Measurements from ENCODE around the gene VSIG4. TPM values are rescaled to one million over a fixed set of nuclear protein-coding genes. Genes with fewer than 3 reads are reported as not detected.
"Not testable (repeated sequence)": the region's sequence is repeated elsewhere in the genome, so short reads cannot be mapped to it uniquely, and the experiment has no call there.

Gene VSIG4
- not detected in 2 replicates for total RNA-seq

- no peak within 1 kb of the TSS for H3K27ac Mint-ChIP-seq
- no peaks in the 10 kb centered on the region for H3K36me3 Mint-ChIP-seq (ENCODE audit: low read depth)
- no peak for DNase-seq (ENCODE audit: low spot score)
- H3K4me3 Mint-ChIP-seq (ENCODE audit: low read depth): no peak within 1 kb of the TSS
- H3K4me1 Mint-ChIP-seq (ENCODE audit: low read depth): peaks cover 1% of the 10 kb centered on the region
- no peaks in the 10 kb centered on the region for H3K27me3 Mint-ChIP-seq (ENCODE audit: low read depth)
- H3K9me3 Mint-ChIP-seq: no peaks in the 10 kb centered on the region
- intact Hi-C loops (cut with micrococcal nuclease): loop anchor here (10.0 kb wide), 3 partner anchors 45 to 665 kb away; no protein-coding TSS in a partner anchor
Measured at GRCh38 chrX:66039944-66040343, at the start of gene VSIG4. Gene VSIG4 (minus strand): TSS chrX:66040080. CDS start chrX:66039998, 82 bp downstream.

GRCh38 chrX:66076801-66077200 is 36.9 kb upstream of the VSIG4 start:
- Mint-ChIP-seq H3K27me3 (ENCODE audit: low read depth) (no peaks in the 10 kb centered on the region), H3K4me1 (ENCODE audit: low read depth) (peaks cover 18% of the 10 kb centered on the region), H3K27ac (no peak overlapping the region), H3K9me3 (peaks cover 12% of the 10 kb centered on the region), H3K36me3 (ENCODE audit: low read depth) (peaks cover 17% of the 10 kb centered on the region), H3K4me3 (ENCODE audit: low read depth) (no peak overlapping the region)
- no peak for DNase-seq (ENCODE audit: low spot score)
- intact Hi-C loops (cut with micrococcal nuclease): no loop called here

DNA sequence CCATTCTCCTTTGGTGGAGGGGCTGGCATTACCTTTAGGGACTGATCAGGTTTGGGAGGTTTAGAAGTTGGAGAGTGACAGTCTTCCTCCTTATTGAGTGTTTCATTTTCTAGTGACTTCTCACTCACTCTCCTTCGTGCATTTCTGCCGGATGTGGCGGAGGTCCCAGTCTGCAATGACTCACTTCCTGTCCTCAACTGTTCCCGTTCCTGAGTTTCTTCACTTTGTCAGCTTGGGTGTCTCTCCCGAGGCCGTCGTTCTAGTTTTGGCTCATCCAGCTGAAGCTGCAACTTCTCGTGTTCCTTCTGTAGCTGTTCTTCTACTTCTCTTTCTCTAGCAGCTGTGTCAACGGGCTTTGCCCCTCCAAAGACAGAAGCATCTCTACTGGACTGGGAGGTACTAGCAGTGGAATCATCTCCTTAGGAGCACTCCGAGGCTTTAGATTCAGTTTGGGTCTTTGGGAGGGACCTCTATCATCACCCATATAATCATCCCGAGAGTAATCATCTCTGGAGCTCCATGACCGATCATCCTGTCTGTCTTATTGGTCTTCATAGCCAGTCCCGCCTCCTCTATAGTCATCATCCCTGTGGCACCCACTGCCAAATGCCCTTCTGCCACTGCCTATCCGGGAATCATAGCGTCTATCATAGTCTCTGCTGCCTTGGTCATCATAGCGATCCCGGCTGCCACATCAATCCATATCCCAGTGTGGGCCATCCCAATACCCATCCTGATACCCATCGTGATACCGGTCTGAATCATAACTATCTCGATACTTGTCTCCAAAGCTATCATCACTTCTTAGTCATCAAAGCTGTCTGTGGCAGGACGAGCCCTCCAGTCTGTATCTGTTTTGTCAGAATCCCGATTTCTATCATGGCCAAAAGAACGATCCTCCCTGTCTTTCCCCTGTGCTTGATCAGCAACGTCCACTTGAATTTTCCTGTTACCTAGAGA is 35.3 kb upstream of the VSIG4 start:
- Mint-ChIP-seq H3K27me3 (ENCODE audit: low read depth) (no peaks in the 10 kb centered on the region), H3K36me3 (ENCODE audit: low read depth) (peaks cover 17% of the 10 kb centered on the region), H3K27ac (peak overlapping the region; percentile 84), H3K9me3 (peaks cover 12% of the 10 kb centered on the region), H3K4me1 (ENCODE audit: low read depth) (peaks cover 18% of the 10 kb centered on the region), H3K4me3 (ENCODE audit: low read depth) (peak overlapping the region; percentile 56)
- intact Hi-C loops (cut with micrococcal nuclease): loop anchor here (2.0 kb wide), 1 partner anchor 28 kb away; no protein-coding TSS in a partner anchor
- DNase-seq (ENCODE audit: low spot score): peak; percentile 30

GRCh38 chrX:66071126-66071525 is 31.2 kb upstream of the VSIG4 start:
- no peak for DNase-seq (ENCODE audit: low spot score)
- intact Hi-C loops (cut with micrococcal nuclease): no loop called here
- no peak overlapping the region for H3K27ac Mint-ChIP-seq
- H3K4me3 Mint-ChIP-seq (ENCODE audit: low read depth): no peak overlapping the region
- H3K4me1 Mint-ChIP-seq (ENCODE audit: low read depth): peaks cover 18% of the 10 kb centered on the region
- H3K27me3 Mint-ChIP-seq (ENCODE audit: low read depth): no peaks in the 10 kb centered on the region
- H3K9me3 Mint-ChIP-seq: peaks cover 12% of the 10 kb centered on the region
- peaks cover 17% of the 10 kb centered on the region for H3K36me3 Mint-ChIP-seq (ENCODE audit: low read depth)

GRCh38 chrX:66064261-66064660 is 24.4 kb upstream of the VSIG4 start:
- peaks cover 23% of the 10 kb centered on the region for H3K4me1 Mint-ChIP-seq (ENCODE audit: low read depth)
- no peak for DNase-seq (ENCODE audit: low spot score)
- H3K9me3 Mint-ChIP-seq: peaks cover 7% of the 10 kb centered on the region
- no peak overlapping the region for H3K4me3 Mint-ChIP-seq (ENCODE audit: low read depth)
- intact Hi-C loops (cut with micrococcal nuclease): no loop called here
- H3K36me3 Mint-ChIP-seq (ENCODE audit: low read depth): peaks cover 18% of the 10 kb centered on the region
- H3K27ac Mint-ChIP-seq: no peak overlapping the region
- H3K27me3 Mint-ChIP-seq (ENCODE audit: low read depth): no peaks in the 10 kb centered on the region

DNA sequence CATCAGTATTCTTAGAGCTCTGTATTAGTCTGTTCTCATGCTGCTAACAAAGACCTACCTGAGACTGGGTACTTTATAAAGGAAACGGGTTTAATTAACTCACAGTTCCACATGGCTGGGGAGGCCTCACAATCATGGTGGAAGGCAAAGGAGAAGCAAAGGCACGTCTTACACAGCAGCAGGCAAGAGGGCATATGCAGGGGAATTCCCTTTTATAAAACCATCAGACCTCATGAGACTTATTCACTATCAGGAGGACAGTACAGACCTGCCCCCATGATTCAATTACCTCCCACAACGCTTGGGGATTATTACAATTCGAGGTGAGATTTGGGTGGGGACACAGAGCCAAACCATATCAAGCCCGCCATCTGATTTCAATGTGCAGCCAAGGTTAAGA is 17.1 kb upstream of the VSIG4 start:
- H3K4me3 Mint-ChIP-seq (ENCODE audit: low read depth); H3K9me3 Mint-ChIP-seq; H3K27me3 Mint-ChIP-seq (ENCODE audit: low read depth); H3K27ac Mint-ChIP-seq; H3K36me3 Mint-ChIP-seq (ENCODE audit: low read depth); DNase-seq (ENCODE audit: low spot score); intact Hi-C loops (cut with micrococcal nuclease): not testable (repeated sequence)
- H3K4me1 Mint-ChIP-seq (ENCODE audit: low read depth): peaks cover 11% of the 10 kb centered on the region

DNA sequence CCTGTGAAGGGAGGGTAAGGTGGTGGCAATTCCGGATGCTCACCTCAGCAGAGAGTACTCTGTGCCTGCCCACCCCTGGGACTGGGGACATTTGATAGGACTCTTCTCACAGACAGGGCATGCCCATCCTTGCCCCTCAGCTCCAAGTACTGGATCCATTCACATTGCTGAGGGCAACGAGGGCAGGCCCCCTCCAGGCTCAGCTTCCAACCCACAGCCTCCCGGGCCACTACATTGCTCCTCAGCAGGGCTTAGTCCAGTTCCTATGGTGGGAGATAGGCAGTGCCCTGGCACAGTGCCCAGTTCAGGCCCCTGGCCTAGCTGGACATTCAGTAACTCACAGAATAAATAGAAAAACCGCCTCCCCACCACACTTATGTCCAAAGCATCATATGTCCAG is 15.1 kb upstream of the VSIG4 start:
- intact Hi-C loops (cut with micrococcal nuclease): no loop called here
- H3K27ac Mint-ChIP-seq: no peak overlapping the region
- DNase-seq (ENCODE audit: low spot score): no peak
- H3K27me3 Mint-ChIP-seq (ENCODE audit: low read depth): no peaks in the 10 kb centered on the region
- H3K4me3 Mint-ChIP-seq (ENCODE audit: low read depth): no peak overlapping the region
- H3K4me1 Mint-ChIP-seq (ENCODE audit: low read depth): peaks cover 2% of the 10 kb centered on the region
- no peaks in the 10 kb centered on the region for H3K36me3 Mint-ChIP-seq (ENCODE audit: low read depth)
- H3K9me3 Mint-ChIP-seq: peaks cover 4% of the 10 kb centered on the region

DNA sequence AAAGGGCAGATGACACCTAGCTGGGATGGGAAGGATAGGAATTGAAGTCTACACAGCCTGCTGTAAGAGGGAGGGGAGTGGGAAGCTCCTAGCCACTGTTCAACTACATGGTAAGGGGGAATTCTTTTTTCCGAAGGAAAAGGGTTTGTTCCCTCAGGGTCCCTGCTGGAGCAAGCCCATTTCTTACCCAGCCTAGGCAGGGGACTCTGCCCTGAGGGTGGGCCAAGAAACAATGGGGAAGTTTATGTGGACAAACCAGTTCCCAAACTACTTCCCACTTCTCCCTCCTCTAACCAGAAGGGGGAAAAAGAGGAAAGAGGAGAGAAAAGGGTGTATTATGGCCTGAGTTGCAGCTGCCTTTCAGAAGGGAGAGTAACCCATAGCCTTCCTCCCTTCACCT is 13.5 kb upstream of the VSIG4 start:
- no peaks in the 10 kb centered on the region for H3K27me3 Mint-ChIP-seq (ENCODE audit: low read depth)
- peaks cover 1% of the 10 kb centered on the region for H3K4me1 Mint-ChIP-seq (ENCODE audit: low read depth)
- H3K36me3 Mint-ChIP-seq (ENCODE audit: low read depth): no peaks in the 10 kb centered on the region
- H3K27ac Mint-ChIP-seq: no peak overlapping the region
- H3K9me3 Mint-ChIP-seq: peaks cover 4% of the 10 kb centered on the region
- no peak for DNase-seq (ENCODE audit: low spot score)
- intact Hi-C loops (cut with micrococcal nuclease): no loop called here
- no peak overlapping the region for H3K4me3 Mint-ChIP-seq (ENCODE audit: low read depth)

- peaks cover 3% of the 10 kb centered on the region for H3K9me3 Mint-ChIP-seq
- H3K4me1 Mint-ChIP-seq (ENCODE audit: low read depth): peaks cover 11% of the 10 kb centered on the region
- no peak overlapping the region for H3K4me3 Mint-ChIP-seq (ENCODE audit: low read depth)
- H3K36me3 Mint-ChIP-seq (ENCODE audit: low read depth): no peaks in the 10 kb centered on the region
- intact Hi-C loops (cut with micrococcal nuclease): no loop called here
- no peaks in the 10 kb centered on the region for H3K27me3 Mint-ChIP-seq (ENCODE audit: low read depth)
- no peak for DNase-seq (ENCODE audit: low spot score)
- H3K27ac Mint-ChIP-seq: no peak overlapping the region
Measured at GRCh38 chrX:66051980-66052379, 12.1 kb upstream of the VSIG4 start.

- H3K27ac Mint-ChIP-seq: no peak overlapping the region
- intact Hi-C loops (cut with micrococcal nuclease): no loop called here
- no peak for DNase-seq (ENCODE audit: low spot score)
- no peaks in the 10 kb centered on the region for H3K27me3 Mint-ChIP-seq (ENCODE audit: low read depth)
- H3K36me3 Mint-ChIP-seq (ENCODE audit: low read depth): peaks cover 3% of the 10 kb centered on the region
- peaks cover 4% of the 10 kb centered on the region for H3K9me3 Mint-ChIP-seq
- no peak overlapping the region for H3K4me3 Mint-ChIP-seq (ENCODE audit: low read depth)
- H3K4me1 Mint-ChIP-seq (ENCODE audit: low read depth): peaks cover 25% of the 10 kb centered on the region
Measured at GRCh38 chrX:66050140-66050569, 10.3 kb upstream of the VSIG4 start.

DNA sequence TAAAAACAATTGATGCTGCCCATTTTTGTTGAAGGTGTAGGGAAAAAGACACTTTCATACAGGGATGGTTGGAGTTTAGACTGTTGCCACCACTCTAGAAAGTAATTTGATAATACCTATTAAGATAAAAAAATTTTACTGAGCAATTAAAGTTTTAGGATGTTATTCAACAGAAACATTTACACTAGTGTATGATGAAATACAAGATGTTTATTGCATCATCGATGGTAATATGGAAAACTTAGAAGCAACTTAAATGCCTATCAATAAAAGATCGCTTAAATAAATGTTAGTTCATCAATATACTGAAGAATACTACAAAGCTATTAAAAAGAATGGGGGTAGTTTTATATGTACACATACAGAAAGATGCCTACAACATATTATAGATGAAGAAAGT is 9.2 kb upstream of the VSIG4 start:
- intact Hi-C loops (cut with micrococcal nuclease): loop anchor here (5.0 to 10.0 kb wide), 2 partner anchors 48 to 54 kb away; no protein-coding TSS in a partner anchor
- Mint-ChIP-seq H3K9me3 (peaks cover 4% of the 10 kb centered on the region), H3K27ac (no peak overlapping the region), H3K27me3 (ENCODE audit: low read depth) (no peaks in the 10 kb centered on the region), H3K4me3 (ENCODE audit: low read depth) (no peak overlapping the region), H3K36me3 (ENCODE audit: low read depth) (peaks cover 3% of the 10 kb centered on the region), H3K4me1 (ENCODE audit: low read depth) (peaks cover 29% of the 10 kb centered on the region)
- no peak for DNase-seq (ENCODE audit: low spot score)

DNA sequence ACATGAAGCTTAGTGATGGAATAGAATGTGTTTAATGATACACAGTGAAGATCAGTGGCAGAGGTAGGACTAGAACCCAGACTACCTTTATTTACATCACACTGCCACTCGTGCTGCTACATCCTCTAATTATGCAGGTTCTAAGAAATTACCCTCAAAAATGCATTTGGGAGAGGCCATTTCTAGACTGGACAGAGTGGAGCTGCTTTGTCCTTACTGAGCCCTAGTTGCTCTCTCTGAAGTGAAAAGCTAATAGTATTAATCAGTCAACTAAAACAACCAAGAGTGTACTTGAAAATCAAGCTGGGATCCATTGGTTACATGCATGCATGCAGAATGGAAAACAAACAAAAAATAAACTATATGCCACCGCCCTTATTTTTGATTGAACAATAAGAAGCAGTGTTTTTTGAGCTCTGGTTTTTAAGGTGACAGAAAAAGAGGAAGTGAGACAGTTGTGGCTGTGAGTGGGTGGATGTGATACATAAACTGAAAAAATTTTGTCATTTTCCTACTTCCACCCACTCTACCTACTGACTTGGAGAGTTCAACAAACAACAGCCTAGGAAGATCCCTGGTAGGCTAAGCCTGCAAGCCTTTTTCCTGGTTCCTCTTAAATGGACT is 6.8 kb upstream of the VSIG4 start:
- Mint-ChIP-seq H3K27ac (peak overlapping the region; percentile 95), H3K9me3 (peaks cover 4% of the 10 kb centered on the region), H3K4me1 (ENCODE audit: low read depth) (peaks cover 29% of the 10 kb centered on the region), H3K36me3 (ENCODE audit: low read depth) (peaks cover 3% of the 10 kb centered on the region), H3K27me3 (ENCODE audit: low read depth) (no peaks in the 10 kb centered on the region), H3K4me3 (ENCODE audit: low read depth) (no peak overlapping the region)
- DNase-seq (ENCODE audit: low spot score): no peak
- intact Hi-C loops (cut with micrococcal nuclease): loop anchor here (2.0 to 10.0 kb wide), 5 partner anchors 28 to 452 kb away; no protein-coding TSS in a partner anchor

- H3K4me1 Mint-ChIP-seq (ENCODE audit: low read depth): peaks cover 29% of the 10 kb centered on the region
- H3K9me3 Mint-ChIP-seq: peaks cover 4% of the 10 kb centered on the region
- intact Hi-C loops (cut with micrococcal nuclease): loop anchor here (2.0 to 10.0 kb wide), 5 partner anchors 29 to 451 kb away; no protein-coding TSS in a partner anchor
- peak overlapping the region; percentile 95 for H3K27ac Mint-ChIP-seq
- H3K36me3 Mint-ChIP-seq (ENCODE audit: low read depth): peaks cover 3% of the 10 kb centered on the region
- DNase-seq (ENCODE audit: low spot score): no peak
- no peaks in the 10 kb centered on the region for H3K27me3 Mint-ChIP-seq (ENCODE audit: low read depth)
- peak overlapping the region; percentile 46 for H3K4me3 Mint-ChIP-seq (ENCODE audit: low read depth)
Measured at GRCh38 chrX:66045894-66046293, 6.0 kb upstream of the VSIG4 start.
